HG03159 (cell line): ENCODE data around the gene ZNF761.
"Not testable (repeated sequence)": the region's sequence is repeated elsewhere in the genome, so short reads cannot be mapped to it uniquely, and the experiment has no call there.

Experiments used
- ATAC-seq: cut with Tn5 transposase; IDR thresholded peaks from one replicate; pipeline ENCODE4 v1.9.1; 2021; ENCODE audit warnings: mild to moderate bottlenecking, moderate library complexity; ENCODE audit not compliant: unreplicated experiment

ZNF761 gene

GRCh38 chr19:53455828-53456227 is 24.0 kb downstream of the ZNF761 start:
- ATAC-seq = no peak

DNA sequence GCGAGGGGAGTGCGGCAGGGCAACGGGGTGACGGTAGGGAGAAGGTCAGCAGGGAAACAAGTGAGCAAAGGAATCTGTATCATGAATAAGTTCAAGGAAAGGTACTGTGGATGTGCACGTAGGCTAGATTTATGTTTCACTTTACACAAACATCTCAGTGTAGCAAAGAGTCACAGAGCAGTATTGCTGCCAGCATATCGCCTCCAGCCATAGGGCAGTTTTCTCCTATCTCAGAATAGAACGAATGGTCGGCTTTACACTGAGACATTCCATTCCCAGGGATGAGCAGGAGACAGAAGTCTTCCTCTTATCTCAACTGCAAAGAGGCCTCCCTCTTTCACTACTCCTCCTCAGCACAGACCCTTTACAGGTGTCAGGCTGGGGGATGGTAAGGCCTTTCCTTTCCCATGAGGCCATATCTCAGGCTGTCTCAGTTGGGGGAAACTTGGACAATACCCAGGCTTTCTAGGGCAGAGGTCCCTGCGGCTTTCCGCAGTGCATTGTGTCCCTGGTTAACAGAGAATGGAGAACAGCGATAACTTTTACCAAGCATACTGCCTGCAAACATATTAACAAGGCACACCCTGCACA is 28.4 kb downstream of the ZNF761 start:
- ATAC-seq = not testable (repeated sequence)

- ATAC-seq = no peak
Measured at GRCh38 chr19:53461866-53462265, 30.1 kb downstream of the ZNF761 start.

DNA sequence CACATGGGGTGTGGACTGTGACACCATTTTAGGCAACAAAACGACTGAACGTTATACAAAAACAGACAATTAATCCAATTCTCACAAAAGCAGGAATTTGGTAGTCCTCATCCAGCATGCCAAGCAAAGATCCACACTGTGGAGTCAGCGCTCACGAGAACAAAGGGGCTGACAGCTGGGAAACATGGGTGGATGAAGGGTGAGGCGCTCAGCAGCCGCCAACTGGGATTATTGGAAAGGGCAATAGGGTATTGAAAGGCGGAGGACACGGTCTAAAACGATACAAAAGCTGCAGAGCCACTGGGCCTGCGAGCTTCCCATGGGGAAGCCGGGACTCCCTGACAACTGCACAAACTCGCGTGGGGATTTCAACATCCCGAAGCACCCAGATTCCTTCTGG is 31.1 kb downstream of the ZNF761 start:
- no peak for ATAC-seq

DNA sequence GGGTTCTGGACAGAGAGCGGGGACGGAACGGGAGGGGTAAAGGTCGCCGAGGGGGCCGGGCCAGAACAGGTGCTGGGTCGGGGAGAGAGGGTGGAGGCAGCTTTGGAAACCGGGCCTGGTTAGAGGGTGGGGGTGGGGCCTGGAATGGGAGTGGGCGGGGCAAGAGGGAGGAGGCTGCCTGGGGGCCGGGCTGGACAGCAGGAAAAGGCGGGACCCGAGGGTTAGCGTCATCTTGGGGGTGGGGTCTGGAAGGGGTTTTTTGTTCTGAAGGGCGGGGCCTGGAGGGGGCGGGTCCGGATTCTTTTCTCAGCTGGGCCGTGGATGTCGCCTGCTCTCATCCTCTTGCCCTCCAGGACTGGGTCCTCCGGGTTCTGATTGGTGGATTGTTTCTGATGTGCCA is 31.5 kb downstream of the ZNF761 start:
- ATAC-seq = no peak

GRCh38 chr19:53466726-53467484 is 35.1 kb downstream of the ZNF761 start:
- peak; percentile 35 for ATAC-seq

DNA sequence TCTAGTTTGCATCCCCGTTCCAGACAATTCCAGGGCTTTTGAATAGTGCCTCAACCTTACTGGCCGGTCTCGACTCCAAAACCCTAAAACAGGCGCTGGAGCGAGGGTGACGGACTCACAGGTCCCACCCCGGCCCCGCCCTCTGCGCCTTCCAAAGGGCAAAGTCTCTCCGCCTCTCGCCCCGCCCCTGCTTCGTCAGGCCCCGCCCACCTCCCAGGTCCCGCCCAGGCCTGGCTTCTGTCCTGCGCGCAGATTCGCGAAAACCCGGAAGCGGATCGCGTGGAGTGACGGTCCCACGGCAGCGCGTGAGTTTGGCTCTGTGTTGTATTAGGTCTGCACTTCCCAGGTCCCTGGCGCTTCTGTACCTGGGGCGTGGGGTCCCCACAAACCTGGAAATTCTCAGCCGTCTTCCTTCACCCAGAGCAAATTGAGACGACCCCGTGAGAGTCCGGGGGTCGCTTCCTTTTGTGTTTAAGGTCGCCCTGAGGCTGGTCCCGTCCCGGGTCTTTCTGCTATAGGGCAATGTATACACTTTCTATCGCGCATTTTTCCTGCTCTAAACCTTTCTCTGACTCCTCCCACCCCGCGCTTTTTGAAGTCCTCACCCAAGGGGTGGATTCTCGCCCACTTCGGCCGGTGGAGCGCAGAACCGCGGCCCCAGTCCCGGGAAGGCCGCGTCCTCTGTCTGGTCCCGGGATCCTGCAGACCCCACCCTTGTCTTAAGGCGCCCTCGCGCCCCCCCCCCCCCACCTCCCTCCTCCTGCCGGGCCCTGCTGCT is 35.9 kb downstream of the ZNF761 start, which contains the start of gene ZNF813:
Gene ZNF813, plus strand, starts transcription at position 249 of the 778 bp plus-strand sequence. CDS start 16,090 bp downstream, outside the sequence.
- peak; percentile 95 for ATAC-seq

- ATAC-seq = not testable (repeated sequence)
Measured at GRCh38 chr19:53468628-53469027, 36.8 kb downstream of the ZNF761 start.

DNA sequence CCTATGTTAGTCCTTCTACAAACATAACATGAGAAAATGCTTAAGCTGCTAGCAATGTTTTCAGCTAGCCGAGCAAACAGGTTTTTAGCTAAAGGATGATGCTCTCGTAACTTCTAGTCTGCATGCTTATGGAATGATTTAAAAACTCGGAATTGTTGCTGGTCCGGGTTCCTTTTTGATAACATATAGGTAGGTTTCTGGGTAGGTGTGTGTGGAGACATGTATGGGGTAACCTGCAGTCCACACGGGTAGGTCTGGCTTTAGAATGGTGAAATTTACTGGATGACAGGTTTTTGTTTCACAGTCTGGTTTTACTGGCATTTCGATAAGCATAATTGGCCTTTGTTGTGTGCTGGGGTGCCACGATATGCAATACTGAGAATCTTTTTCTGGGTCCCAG is 40.1 kb downstream of the ZNF761 start:
- ATAC-seq = no peak

DNA sequence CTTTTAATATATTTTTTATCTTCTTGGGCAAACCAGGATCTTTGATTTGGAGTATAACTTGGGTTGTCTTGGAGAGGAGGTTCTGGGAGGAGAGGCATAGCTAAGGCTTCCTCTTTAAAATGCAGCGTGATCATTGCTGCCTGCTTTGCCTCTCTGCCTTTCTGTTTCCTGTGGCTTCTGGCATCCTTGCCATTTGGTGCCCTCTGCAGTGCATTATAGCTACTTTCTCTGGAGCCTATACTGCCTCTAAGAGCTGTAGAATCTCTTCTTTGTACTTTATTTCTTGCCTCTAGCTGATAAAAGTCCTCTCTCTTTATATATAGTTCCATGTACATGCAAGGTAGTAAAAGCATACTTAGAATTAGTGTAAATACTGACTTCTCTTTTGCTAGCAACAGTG is 43.0 kb downstream of the ZNF761 start:
- ATAC-seq = not testable (repeated sequence)

GRCh38 chr19:53475470-53475869 is 43.7 kb downstream of the ZNF761 start:
- ATAC-seq = not testable (repeated sequence)

DNA sequence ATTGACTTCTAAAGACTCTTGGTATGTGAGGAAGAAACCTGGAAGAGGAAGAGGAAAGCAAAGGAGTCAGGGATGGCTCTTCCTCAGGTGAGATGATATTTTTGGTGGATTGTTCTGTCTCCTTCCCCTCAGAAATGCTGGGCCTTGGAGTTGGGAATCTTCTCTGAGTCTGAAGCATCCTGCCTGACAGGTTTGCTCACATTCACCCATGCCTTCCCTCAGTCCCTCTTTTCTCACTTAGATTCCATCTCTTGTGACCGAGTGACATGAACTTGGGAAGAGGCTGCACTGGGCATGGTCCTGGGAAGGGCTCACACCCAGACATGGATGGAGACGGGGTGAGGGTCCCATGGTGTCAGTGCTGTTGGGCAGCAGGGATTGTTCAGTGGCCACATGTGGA is 52.0 kb downstream of the ZNF761 start:
- ATAC-seq = not testable (repeated sequence)

DNA sequence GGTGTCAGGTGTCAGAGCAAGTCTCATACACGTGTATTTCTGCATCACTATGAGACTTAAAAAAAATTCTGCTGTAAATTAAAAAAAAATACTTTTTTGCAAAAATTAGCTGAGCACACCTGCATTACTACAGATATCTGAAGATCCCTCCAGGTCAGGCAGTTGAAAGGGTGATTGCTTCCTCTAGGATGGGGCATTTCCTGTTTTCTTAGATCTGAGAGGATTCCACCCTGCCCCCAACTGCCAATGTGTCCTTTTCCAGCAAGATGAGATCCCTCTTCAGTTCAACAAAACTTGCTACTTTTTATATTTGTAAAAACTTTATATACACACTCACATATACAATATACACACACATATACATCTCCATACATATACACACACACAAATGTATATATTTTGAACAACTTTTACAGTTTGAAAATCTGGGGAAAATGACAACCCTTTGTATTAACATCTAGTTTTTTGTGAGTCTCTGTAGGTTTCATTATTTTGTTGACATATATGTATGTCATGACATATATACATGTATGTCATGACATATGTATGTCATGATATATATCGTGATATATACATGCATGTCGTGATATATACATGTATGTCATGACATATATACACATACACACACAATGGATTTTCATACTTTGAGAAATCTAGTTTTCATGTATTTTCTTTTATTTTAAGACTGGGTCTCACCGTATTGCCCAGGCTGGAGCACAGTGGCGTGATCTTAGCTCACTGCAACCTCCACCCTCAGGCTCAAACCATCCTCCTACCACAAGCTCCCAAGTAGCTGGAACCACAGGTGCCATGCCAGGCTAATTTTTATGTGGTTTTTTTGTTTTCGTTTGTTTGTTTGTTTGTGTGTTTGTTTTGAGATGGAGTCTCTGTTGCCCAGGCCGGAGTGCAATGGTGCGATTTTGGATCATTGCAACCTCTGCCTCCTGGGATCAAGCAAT is 53.5 kb downstream of the ZNF761 start:
- no peak for ATAC-seq

- no peak for ATAC-seq
Measured at GRCh38 chr19:53492153-53492552, 60.4 kb downstream of the ZNF761 start.

- not testable (repeated sequence) for ATAC-seq
Measured at GRCh38 chr19:53497311-53498023, 65.7 kb downstream of the ZNF761 start.

GRCh38 chr19:53498024-53498395 is 66.2 kb downstream of the ZNF761 start:
- not testable (repeated sequence) for ATAC-seq

GRCh38 chr19:53503151-53503550 is 71.4 kb downstream of the ZNF761 start:
- ATAC-seq = not testable (repeated sequence)

- not testable (repeated sequence) for ATAC-seq
Measured at GRCh38 chr19:53503671-53504364, 72.0 kb downstream of the ZNF761 start.

DNA sequence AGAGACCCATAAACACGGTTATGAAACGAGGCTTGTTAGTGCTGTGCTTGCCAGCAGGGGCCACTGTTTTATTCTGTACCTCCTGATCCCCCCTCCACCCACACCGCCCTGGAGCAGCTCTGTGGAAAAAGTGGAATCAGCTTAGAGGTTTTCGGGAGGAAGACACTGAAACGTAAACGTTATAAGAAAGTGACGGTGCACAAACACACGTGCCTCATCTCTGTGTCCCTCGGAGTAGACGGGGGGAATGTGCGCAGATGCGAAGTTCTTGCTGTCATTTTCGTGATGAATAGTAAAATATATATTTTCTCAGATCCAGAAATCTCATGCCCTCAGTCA is 72.5 kb downstream of the ZNF761 start:
- ATAC-seq = not testable (repeated sequence)
